ENCODE data around the gene CCDC175.

GRCh38 chr14:59543873-59544272 is 32.7 kb downstream of the CCDC175 start:
- no peak for TF ChIP-seq MYC (IDR thresholded peaks at IDR 0.05; ENCODE audit: low read depth, low read length)
- TF ChIP-seq CTCF (IDR thresholded peaks at IDR 0.05; ENCODE audit: low read depth, low read length) = no peak
- TF ChIP-seq POLR2A (IDR thresholded peaks at IDR 0.05; ENCODE audit: extremely low read depth, insufficient read length) = no peak
